ENCODE results near the gene PRL. TPM values are rescaled to one million over a fixed set of nuclear protein-coding genes. Genes with fewer than 3 reads are reported as not detected.

Gene PRL
- total and polyA plus RNA-seq, 2 of the 13 experiments (the other 11 are each of a cell fraction or from before 2014, with no cell fraction given): not detected

GRCh38 chr6:22332216-22332615 is 35.4 kb upstream of the PRL start:
- no peaks in the 10 kb centered on the region for H4K20me1 ChIP-seq (ENCODE audit: insufficient read depth, low read length)
- H3K36me3 ChIP-seq (replicated peaks in 1 of 2; ENCODE audit: control insufficient read depth in 1 of 2, insufficient read depth in 2 of 2, low read length in 2 of 2): no peaks in the 10 kb centered on the region
- H3K4me2 ChIP-seq (ENCODE audit: low read depth, low read length): no peak overlapping the region
- no peak overlapping the region for H3K4me3 ChIP-seq (replicated peaks in 1 of 3; ENCODE audit: insufficient read depth in 1 of 3, low read depth in 2 of 3, low read length in 3 of 3)
- in situ Hi-C loops (cut with HindIII; ENCODE audit: extremely low pct_ligation_motif_present, low pct_unique_long_range_greater_than_20kb): no loop called here
- H3K9me3 ChIP-seq (ENCODE audit: low read length): peaks cover 80% of the 10 kb centered on the region
- no peak overlapping the region for H3K27ac ChIP-seq (ENCODE audit: extremely low read length, insufficient read depth, low read length)
- WGBS (ENCODE audit: low lambda C conversion rate): 0% methylated on average over 2 of the region's 2 CpGs
- FAIRE-seq: no peak
- H3K4me1 ChIP-seq (ENCODE audit: insufficient read depth, low read length): no peaks in the 10 kb centered on the region
- H3K9ac ChIP-seq (ENCODE audit: insufficient read depth, low read depth, low read length): no peak overlapping the region
- intact Hi-C loops (cut with micrococcal nuclease; ENCODE audit: unreplicated experiment): no loop called here
- no TSS peak for BruUV-seq (replicated peaks)
- TF ChIP-seq TERF1 (CRISPR knock-in tag; IDR thresholded peaks at IDR 0.05) (no peak), REXO4 (CRISPR knock-in tag; IDR thresholded peaks at IDR 0.05; ENCODE audit: borderline replicate concordance) (no peak), PRDM10 (CRISPR knock-in tag; IDR thresholded peaks at IDR 0.05; ENCODE audit: low read depth) (no peak), ZNF317 (CRISPR knock-in tag; IDR thresholded peaks at IDR 0.05) (no peak), THAP7 (CRISPR knock-in tag; IDR thresholded peaks at IDR 0.05) (no peak), ARNT (IDR thresholded peaks at IDR 0.05) (no peak), GATAD1 (CRISPR knock-in tag; IDR thresholded peaks at IDR 0.05) (no peak), SP1 (IDR thresholded peaks at IDR 0.05) (no peak), SP1 (CRISPR knock-in tag; IDR thresholded peaks at IDR 0.05) (no peak), JUND (CRISPR knock-in tag; IDR thresholded peaks at IDR 0.05) (no peak), DR1 (CRISPR knock-in tag; IDR thresholded peaks at IDR 0.05) (no peak), HDAC2 (CRISPR knock-in tag; IDR thresholded peaks at IDR 0.05) (no peak), ZFX (CRISPR knock-in tag; IDR thresholded peaks at IDR 0.05; ENCODE audit: low read depth) (no peak), STAG1 (CRISPR knock-in tag; IDR thresholded peaks at IDR 0.05) (no peak), ZNF362 (CRISPR knock-in tag; IDR thresholded peaks at IDR 0.05; ENCODE audit: borderline replicate concordance) (no peak), SP2 (CRISPR knock-in tag; IDR thresholded peaks at IDR 0.05) (no peak), STAT5B (CRISPR knock-in tag; IDR thresholded peaks at IDR 0.05) (no peak), SCMH1 (CRISPR knock-in tag; IDR thresholded peaks at IDR 0.05; ENCODE audit: borderline replicate concordance) (no peak)
- TF ChIP-seq, protein P1, sequence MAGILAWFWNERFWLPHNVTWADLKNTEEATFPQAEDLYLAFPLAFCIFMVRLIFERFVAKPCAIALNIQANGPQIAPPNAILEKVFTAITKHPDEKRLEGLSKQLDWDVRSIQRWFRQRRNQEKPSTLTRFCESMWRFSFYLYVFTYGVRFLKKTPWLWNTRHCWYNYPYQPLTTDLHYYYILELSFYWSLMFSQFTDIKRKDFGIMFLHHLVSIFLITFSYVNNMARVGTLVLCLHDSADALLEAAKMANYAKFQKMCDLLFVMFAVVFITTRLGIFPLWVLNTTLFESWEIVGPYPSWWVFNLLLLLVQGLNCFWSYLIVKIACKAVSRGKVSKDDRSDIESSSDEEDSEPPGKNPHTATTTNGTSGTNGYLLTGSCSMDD (CRISPR knock-in tag; IDR thresholded peaks at IDR 0.05): no peak
- no peak overlapping the region for H2AFZ ChIP-seq (ENCODE audit: low read length)
- ChIA-PET POLR2A (no interaction called here), CTCF (ENCODE audit: low intra/inter-chr PET ratio, low total read pairs) (no interaction called here)
- H3K27me3 ChIP-seq (ENCODE audit: control insufficient read depth in 1 of 2, insufficient read depth in 2 of 2, low read length in 2 of 2): no peaks in the 10 kb centered on the region; a peak in 1 of 5 replicates
- DNase-seq (ENCODE audit: low spot score): no peak
- no peaks in the 10 kb centered on the region for H3K79me2 ChIP-seq (ENCODE audit: insufficient read depth, low read length)
- no peak for ATAC-seq

Data from HepG2 (cell line).